ENCODE data around the gene CUEDC2.

GRCh38 chr10:102455893-102456471 lies 23.6 kb upstream of the CUEDC2 start:
- no peak for TF ChIP-seq POLR2AphosphoS5 (IDR thresholded peaks at IDR 0.05)
- TF ChIP-seq EP300 (IDR thresholded peaks at IDR 0.05; ENCODE audit: low read depth): no peak
- no peak for TF ChIP-seq POLR2A (IDR thresholded peaks at IDR 0.05)

Measured in transverse colon (tissue), 3 donors.